Activated gamma-delta T cell (primary cell): ENCODE results near the gene ERCC5.

ENCODE experiments used
- DNase-seq: peaks from one replicate; lab custom pipeline; 2025; lab: John Stamatoyannopoulos, UW

ERCC5 gene

DNA sequence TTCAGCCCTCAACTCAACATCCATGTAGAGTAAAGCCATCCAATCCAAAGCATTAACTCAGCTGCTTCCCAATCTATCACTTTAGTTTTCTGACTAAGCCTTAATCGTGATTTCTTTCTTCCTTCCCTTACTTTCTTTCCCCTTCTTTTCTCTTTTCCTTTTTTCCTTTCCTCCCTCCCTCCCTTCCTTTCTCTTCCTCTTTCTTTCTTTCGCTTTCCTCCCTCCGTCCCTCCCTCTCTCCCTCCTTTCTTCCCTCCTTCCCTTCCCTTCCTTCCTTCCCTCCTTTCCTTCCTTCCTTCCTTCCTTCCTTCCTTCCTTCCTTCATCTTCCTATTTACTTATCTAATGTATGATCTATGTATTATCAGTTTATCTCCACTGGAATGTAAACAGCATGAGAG is 71.2 kb downstream of the ERCC5 start:
- DNase-seq, result no peak

DNA sequence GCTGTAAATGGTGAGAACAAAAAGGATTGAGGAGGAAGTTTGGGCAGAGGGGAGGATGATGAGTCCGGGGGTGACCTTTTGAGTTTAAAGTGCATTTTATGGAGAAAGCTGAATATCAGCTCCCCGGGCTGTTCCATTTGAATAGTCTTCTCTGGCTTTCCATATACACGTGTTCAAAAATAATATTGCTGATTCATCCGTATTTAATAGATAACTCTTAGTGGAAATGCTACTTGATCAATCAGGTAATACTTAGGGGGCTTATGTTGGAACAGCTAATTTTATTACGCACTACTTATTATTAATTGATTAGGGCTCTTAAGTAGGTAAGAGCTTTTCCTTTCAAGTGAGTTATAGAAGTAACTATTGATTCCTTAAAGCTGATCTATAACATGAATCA is 76.4 kb downstream of the ERCC5 start:
- no peak for DNase-seq
